ENCODE data around the gene FGD3.

The FGD3 gene

GRCh38 chr9:93051680-93052089 is 104.4 kb downstream of the FGD3 start:
- Histone ChIP-seq H3K27me3 (ENCODE audit: insufficient read depth, low read length, poor library complexity) (no peaks in the 10 kb centered on the region), H3K27ac (ENCODE audit: low read length) (no peak overlapping the region), H3K4me1 (ENCODE audit: insufficient read depth, low read length) (peaks cover 6% of the 10 kb centered on the region), H3K79me2 (ENCODE audit: insufficient read depth, low read length) (no peaks in the 10 kb centered on the region), H3K9ac (ENCODE audit: low read depth, low read length) (no peak overlapping the region), H3K36me3 (ENCODE audit: insufficient read depth, low read length) (no peaks in the 10 kb centered on the region), H4K20me1 (ENCODE audit: insufficient read depth, low read length) (no peaks in the 10 kb centered on the region), H2AFZ (ENCODE audit: low read depth, low read length) (no peak overlapping the region), H3K9me3 (ENCODE audit: insufficient read depth, low read length, severe bottlenecking) (no peaks in the 10 kb centered on the region), H3K4me2 (ENCODE audit: insufficient read depth, low read length) (no peak overlapping the region), H3K4me3 (ENCODE audit: low read depth in 1 of 2, low read length in 2 of 2) (no peak overlapping the region)
- ATAC-seq (ENCODE audit: insufficient read depth, low read depth) (no peak), DNase-seq (no peak)
- TF ChIP-seq EZH2 (IDR thresholded peaks at IDR 0.05; ENCODE audit: borderline replicate concordance, low read depth, low read length, severe bottlenecking) (no peak), CTCF (IDR thresholded peaks at IDR 0.05; ENCODE audit: borderline replicate concordance, extremely low read depth, low read length, poor library complexity, severe bottlenecking) (no peak)

- H3K4me1 ChIP-seq (ENCODE audit: insufficient read depth, low read length), result peaks cover 6% of the 10 kb centered on the region
- ATAC-seq (ENCODE audit: insufficient read depth, low read depth), result peak; percentile 72
Measured at GRCh38 chr9:93052791-93053540, 105.6 kb downstream of the FGD3 start.

GRCh38 chr9:93053781-93054331 is 106.5 kb downstream of the FGD3 start:
- ATAC-seq (ENCODE audit: insufficient read depth, low read depth), result no peak
- Histone ChIP-seq H3K27ac (ENCODE audit: low read length) (no peak overlapping the region), H3K9ac (ENCODE audit: low read depth, low read length) (no peak overlapping the region), H4K20me1 (ENCODE audit: insufficient read depth, low read length) (no peaks in the 10 kb centered on the region), H3K9me3 (ENCODE audit: insufficient read depth, low read length, severe bottlenecking) (no peaks in the 10 kb centered on the region), H3K4me2 (ENCODE audit: insufficient read depth, low read length) (no peak overlapping the region), H3K4me1 (ENCODE audit: insufficient read depth, low read length) (peaks cover 6% of the 10 kb centered on the region), H3K27me3 (ENCODE audit: insufficient read depth, low read length, poor library complexity) (no peaks in the 10 kb centered on the region), H3K4me3 (ENCODE audit: low read depth in 1 of 2, low read length in 2 of 2) (no peak overlapping the region), H3K36me3 (ENCODE audit: insufficient read depth, low read length) (no peaks in the 10 kb centered on the region), H3K79me2 (ENCODE audit: insufficient read depth, low read length) (no peaks in the 10 kb centered on the region), H2AFZ (ENCODE audit: low read depth, low read length) (no peak overlapping the region)
- DNase-seq, result no peak
- TF ChIP-seq CTCF (IDR thresholded peaks at IDR 0.05; ENCODE audit: borderline replicate concordance, extremely low read depth, low read length, poor library complexity, severe bottlenecking) (no peak), EZH2 (IDR thresholded peaks at IDR 0.05; ENCODE audit: borderline replicate concordance, low read depth, low read length, severe bottlenecking) (no peak)

More at GRCh38 chr9:93052791-93053540, 105.6 kb downstream of the FGD3 start:
- Histone ChIP-seq H3K9ac (ENCODE audit: low read depth, low read length) (no peak overlapping the region), H4K20me1 (ENCODE audit: insufficient read depth, low read length) (no peaks in the 10 kb centered on the region), H3K4me2 (ENCODE audit: insufficient read depth, low read length) (no peak overlapping the region), H3K27me3 (ENCODE audit: insufficient read depth, low read length, poor library complexity) (no peaks in the 10 kb centered on the region), H3K27ac (ENCODE audit: low read length) (no peak overlapping the region), H3K4me3 (ENCODE audit: low read depth in 1 of 2, low read length in 2 of 2) (no peak overlapping the region), H3K36me3 (ENCODE audit: insufficient read depth, low read length) (no peaks in the 10 kb centered on the region), H2AFZ (ENCODE audit: low read depth, low read length) (no peak overlapping the region), H3K9me3 (ENCODE audit: insufficient read depth, low read length, severe bottlenecking) (no peaks in the 10 kb centered on the region), H3K79me2 (ENCODE audit: insufficient read depth, low read length) (no peaks in the 10 kb centered on the region)
- DNase-seq, result peak; percentile 53
- TF ChIP-seq CTCF (IDR thresholded peaks at IDR 0.05; ENCODE audit: borderline replicate concordance, extremely low read depth, low read length, poor library complexity, severe bottlenecking) (peak; percentile 10), EZH2 (IDR thresholded peaks at IDR 0.05; ENCODE audit: borderline replicate concordance, low read depth, low read length, severe bottlenecking) (no peak)
